ENCODE data around the gene PURA.

DNA sequence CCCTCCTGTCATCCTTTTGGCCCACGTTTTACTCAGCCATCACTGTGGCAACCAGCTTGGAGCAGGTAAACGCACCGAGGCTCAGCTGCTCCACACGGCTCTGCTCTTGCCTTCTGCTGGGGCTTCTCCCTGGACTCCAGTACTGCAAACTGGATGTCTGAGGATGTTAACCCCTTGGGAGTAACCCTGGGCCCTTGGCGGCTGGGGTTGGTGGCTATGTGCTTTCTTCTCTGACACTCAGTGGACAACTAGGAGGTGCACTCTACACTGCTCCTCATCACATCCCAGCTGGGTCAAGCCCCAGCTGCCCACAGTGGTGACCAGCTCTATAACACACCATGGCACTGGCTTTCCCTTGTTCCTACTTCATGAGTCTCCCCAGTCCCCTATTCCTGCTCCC lies 48.9 kb downstream of the PURA start:
- TF ChIP-seq, protein P1, sequence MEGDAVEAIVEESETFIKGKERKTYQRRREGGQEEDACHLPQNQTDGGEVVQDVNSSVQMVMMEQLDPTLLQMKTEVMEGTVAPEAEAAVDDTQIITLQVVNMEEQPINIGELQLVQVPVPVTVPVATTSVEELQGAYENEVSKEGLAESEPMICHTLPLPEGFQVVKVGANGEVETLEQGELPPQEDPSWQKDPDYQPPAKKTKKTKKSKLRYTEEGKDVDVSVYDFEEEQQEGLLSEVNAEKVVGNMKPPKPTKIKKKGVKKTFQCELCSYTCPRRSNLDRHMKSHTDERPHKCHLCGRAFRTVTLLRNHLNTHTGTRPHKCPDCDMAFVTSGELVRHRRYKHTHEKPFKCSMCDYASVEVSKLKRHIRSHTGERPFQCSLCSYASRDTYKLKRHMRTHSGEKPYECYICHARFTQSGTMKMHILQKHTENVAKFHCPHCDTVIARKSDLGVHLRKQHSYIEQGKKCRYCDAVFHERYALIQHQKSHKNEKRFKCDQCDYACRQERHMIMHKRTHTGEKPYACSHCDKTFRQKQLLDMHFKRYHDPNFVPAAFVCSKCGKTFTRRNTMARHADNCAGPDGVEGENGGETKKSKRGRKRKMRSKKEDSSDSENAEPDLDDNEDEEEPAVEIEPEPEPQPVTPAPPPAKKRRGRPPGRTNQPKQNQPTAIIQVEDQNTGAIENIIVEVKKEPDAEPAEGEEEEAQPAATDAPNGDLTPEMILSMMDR (tag by site-specific recombination; IDR thresholded peaks at IDR 0.05), result no peak
- TF ChIP-seq ZNF24 (tag by site-specific recombination; IDR thresholded peaks at IDR 0.05), result no peak
- TF ChIP-seq ZNF433 (tag by site-specific recombination; IDR thresholded peaks at IDR 0.05; ENCODE audit: low read depth), result no peak
- TF ChIP-seq ZFP3 (tag by site-specific recombination; IDR thresholded peaks at IDR 0.05; ENCODE audit: low read depth), result no peak
- TF ChIP-seq ZNF549 (tag by site-specific recombination; IDR thresholded peaks at IDR 0.05), result no peak
- TF ChIP-seq PRDM6 (tag by site-specific recombination; IDR thresholded peaks at IDR 0.05), result no peak
- no peak for TF ChIP-seq ZNF621 (tag by site-specific recombination; IDR thresholded peaks at IDR 0.05)
- TF ChIP-seq ZNF645 (tag by site-specific recombination; IDR thresholded peaks at IDR 0.05), result no peak
